G401.6 (cell line): ENCODE measurements around the gene JAGN1.
"Not testable (repeated sequence)": the region's sequence is repeated elsewhere in the genome, so short reads cannot be mapped to it uniquely, and the experiment has no call there.

Source experiments
- FAIRE-seq: peaks from 2 replicates; lab custom pipeline; 2012; peaks lifted over from hg19 to GRCh38; lab: Jason Lieb, UNC

The JAGN1 gene

DNA sequence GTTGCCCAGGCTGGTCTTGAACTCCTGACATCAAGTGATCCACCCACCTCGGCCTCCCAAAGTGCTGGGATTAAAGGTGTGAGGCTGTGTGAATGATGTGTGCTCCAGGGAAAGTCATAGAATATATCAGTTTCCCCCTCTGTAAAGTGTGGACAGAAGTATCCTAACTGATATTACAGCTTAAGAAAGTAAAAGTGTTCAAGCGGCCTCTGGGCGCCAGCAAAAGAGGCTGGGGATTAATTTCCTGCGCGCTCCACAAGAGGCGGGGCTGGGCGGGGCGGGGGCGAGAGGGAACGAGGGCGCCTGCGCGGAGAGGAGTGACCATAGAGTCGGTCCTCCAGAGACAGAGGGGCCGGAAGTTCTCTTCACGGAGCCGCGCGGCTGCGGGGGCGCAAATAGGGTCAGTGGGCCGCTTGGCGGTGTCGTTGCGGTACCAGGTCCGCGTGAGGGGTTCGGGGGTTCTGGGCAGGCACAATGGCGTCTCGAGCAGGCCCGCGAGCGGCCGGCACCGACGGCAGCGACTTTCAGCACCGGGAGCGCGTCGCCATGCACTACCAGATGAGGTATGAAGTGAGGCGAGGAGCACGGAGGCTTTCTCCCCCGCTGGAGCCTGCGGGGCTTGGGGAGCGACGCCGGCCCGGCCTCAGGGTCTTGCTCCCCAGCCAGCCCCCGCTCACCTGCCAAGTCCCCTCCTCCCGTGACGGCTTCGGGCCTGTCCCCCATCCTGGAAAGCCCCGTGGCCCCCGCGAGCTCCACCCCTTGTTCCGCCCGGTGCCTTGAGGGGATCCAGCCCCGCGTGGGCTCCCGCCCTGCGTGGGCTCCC is at the start of gene JAGN1:
Gene JAGN1, plus strand, starts transcription at position 362 of the 823 bp plus-strand sequence. Its CDS starts 113 bp downstream, at position 475.
- no peak for FAIRE-seq

GRCh38 chr3:9841015-9841414 is 49.4 kb upstream of the JAGN1 start:
- FAIRE-seq, result no peak

- peak; percentile 89 for FAIRE-seq
Observed at GRCh38 chr3:9843715-9844438, 46.5 kb upstream of the JAGN1 start, which contains the start of gene RPUSD3. TSS of gene RPUSD3 (minus strand) at chr3:9844008. CDS start at chr3:9843990, 18 bp downstream.

DNA sequence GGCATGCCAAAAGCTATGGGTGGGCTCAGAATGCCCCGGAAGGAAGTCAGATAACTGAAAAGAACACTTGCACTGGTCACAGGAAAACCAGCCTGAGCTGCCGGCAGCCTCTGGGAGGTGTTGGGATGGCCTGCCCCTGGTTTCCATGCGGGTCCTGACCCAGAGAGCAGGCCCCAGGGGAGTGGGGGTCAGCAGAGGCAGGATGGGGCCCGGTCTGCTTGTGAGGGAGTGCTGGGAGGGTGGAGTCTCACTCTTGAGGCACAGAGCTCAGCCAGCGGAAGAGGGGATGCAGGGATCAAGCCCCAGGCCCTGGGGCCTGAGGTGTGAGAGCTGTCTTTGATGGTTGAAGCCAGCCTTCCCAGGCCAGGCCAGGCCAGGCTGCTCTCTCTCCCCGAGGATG is 44.2 kb upstream of the JAGN1 start:
- FAIRE-seq, result no peak

- no peak for FAIRE-seq
Observed at GRCh38 chr3:9846931-9847488, 43.4 kb upstream of the JAGN1 start.

DNA sequence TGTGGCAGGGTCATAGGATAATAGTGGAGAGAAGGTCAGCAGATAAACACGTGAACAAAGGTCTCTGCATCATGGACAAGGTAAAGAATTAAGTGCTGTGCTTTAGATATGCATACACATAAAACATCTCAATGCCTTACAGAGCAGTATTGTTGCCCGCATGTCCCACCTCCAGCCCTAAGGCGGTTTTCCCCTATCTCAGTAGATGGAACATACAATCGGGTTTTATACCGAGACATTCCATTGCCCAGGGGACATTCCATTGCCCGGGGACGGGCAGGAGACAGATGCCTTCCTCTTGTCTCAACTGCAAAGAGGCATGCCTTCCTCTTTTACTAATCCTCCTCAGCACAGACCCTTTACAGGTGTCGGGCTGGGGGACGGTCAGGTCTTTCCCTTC is 42.5 kb upstream of the JAGN1 start:
- not testable (repeated sequence) for FAIRE-seq

DNA sequence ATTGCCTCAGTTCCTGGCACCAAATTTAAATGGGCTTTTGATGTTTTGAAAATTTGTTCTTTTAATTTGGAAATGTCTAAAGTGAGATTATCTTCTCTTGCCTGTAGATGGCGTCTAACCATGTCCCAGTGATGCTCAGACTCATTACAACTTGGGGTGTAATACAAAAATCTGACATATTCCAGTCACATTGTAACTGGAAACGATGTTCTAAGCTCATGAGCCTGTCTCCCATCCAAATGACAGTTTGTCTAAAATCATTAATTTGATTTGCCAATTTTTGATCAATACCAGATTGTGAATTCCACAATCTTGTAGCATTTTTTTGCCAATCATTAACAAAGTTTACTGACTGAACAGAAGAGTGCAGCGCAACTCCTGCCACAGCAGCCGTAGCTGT is 41.5 kb upstream of the JAGN1 start:
- peak; percentile 50 for FAIRE-seq

DNA sequence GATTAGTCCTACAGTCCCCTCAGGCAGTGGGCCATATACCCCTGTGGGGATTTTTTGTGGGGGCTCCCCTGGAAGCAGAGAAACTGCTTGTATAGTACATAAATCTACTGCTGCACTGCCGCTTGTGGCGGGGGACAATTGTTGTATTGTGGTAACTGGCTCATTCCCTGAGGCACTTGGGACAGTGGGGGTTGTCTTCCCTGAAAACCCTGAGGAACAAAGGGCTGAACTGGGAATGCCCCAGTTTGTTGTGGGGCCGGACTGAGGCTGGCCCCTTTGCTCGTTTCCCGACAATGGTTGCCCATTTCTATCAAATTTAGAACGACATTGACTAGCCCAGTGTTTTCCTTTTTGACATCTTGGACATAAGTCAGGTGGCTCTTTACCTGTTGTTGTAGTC is 39.0 kb upstream of the JAGN1 start:
- not testable (repeated sequence) for FAIRE-seq

GRCh38 chr3:9851926-9852325 is 38.5 kb upstream of the JAGN1 start:
- FAIRE-seq, result not testable (repeated sequence)

GRCh38 chr3:9852528-9852927 is 37.9 kb upstream of the JAGN1 start:
- FAIRE-seq, result no peak

DNA sequence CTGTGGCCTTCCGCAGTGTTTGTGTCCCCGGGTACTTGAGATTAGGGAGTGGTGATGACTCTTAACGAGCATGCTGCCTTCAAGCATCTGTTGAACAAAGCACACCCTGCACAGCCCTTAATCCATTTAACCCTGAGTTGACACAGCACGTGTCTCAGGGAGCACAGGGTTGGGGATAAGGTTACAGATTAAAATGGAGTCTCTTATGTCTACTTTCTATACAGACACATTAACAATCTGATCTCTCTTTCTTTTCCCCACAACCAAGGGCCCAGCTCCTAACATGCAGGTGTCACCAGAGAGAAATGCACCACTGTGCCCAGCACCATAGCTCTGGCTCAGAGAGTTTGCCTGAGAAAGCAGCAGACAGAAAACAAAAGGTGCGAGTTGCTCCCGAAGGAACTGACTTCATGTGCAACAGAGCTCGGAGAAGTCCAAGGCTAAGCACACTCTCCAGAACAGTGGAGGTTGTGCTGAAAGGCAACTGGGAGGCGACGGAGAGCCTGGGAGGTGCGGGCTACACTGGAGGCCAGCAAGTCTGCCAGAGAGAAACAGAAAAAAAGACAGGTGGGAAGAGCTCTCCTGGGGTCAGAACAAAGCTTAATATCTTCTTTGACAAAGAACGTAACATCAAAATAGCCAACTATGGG is 36.0 kb upstream of the JAGN1 start:
- not testable (repeated sequence) for FAIRE-seq

GRCh38 chr3:9855594-9855993 is 34.8 kb upstream of the JAGN1 start:
- FAIRE-seq, result no peak

- no peak for FAIRE-seq
Observed at GRCh38 chr3:9859530-9860025, 30.8 kb upstream of the JAGN1 start.

DNA sequence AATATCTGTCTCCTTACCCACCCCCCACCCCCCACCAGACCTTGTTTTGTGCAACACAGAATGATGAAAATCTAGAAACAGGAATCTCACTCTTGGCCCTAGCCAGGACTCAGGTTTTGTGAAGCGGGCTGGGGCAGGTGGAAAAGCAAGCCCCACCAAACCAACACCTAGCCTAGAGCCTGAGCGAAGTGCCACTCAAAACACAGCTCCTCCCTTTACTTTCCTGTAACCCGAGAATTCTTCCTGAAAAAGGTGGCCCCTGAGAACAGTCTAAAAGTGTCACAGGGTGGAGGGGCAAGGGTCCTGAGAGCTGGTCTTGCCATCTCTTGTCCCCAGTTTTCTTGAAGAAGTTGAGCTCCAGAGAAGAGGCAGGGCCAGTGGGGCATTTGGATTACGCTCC is 29.2 kb upstream of the JAGN1 start:
- no peak for FAIRE-seq

GRCh38 chr3:9861626-9862130 is 28.7 kb upstream of the JAGN1 start:
- no peak for FAIRE-seq

GRCh38 chr3:9862391-9863057 is 27.9 kb upstream of the JAGN1 start:
- no peak for FAIRE-seq

- no peak for FAIRE-seq
Observed at GRCh38 chr3:9863058-9863772, 27.2 kb upstream of the JAGN1 start.

GRCh38 chr3:9864200-9864927 is 26.0 kb upstream of the JAGN1 start:
- FAIRE-seq, result no peak

DNA sequence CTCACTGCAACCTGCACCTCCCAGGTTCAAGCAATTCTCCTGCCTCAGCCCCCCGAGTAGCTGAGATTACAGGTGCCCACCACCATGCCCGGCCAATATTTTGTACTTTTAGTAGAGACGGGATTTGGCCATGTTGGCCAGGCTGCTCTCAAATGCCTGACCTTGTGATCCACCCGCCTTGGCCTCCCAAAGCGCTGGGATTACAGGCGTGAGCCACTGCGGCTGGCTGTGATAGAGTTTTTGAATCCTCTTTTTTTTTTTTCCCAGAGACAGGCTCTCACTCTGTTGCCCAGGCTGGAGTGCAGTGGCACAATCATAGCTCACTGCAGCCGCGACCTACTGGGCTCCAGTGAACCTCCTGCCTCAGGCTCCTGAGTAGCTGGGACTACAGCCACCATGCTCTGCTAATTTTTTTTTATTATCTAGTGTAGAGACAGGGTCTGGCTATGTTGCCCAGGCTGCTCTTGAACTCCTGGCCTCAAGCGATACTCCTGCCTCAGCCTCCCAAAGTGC is 25.2 kb upstream of the JAGN1 start:
- not testable (repeated sequence) for FAIRE-seq

- no peak for FAIRE-seq
Observed at GRCh38 chr3:9866639-9867038, 23.8 kb upstream of the JAGN1 start.
